H1 (cell line): ENCODE data around the gene BIN1. TPM values are rescaled to one million over a fixed set of nuclear protein-coding genes. Genes with fewer than 3 reads are reported as not detected.
A peak's percentile ranks its signal among the peaks of the same experiment; 100 is the strongest.

Source experiments
- CTCF ChIA-PET: fragments of 300-600 bp; sonication (Branson Sonifier 250); formaldehyde crosslinking; loops from one replicate; lab custom pipeline; 2021; ENCODE audit not compliant: partially characterized antibody; lab: Charles Lee
- POLR2A ChIA-PET: fragments of 300-600 bp; sonication (Branson Sonifier 250); formaldehyde crosslinking; loops from one replicate; lab custom pipeline; 2021; ENCODE audit warnings: inconsistent platforms; ENCODE audit not compliant: partially characterized antibody; lab: Charles Lee
- DNase-seq, 2 experiments: peaks; one replicate each; pipeline versions ENCODE4 v3.0.0 to v3.0.0-alpha.2; 2010 to 2022; ENCODE audit warnings: low spot score in 2 of 2, low read depth in 1 of 2, mixed read lengths in 1 of 2
- FAIRE-seq: peaks from 2 replicates; lab custom pipeline; 2011; peaks lifted over from hg19 to GRCh38; lab: Jason Lieb, UNC
- H2AFZ ChIP-seq: 2 replicates; pipeline ENCODE4 v1.8.1; 2012; ENCODE audit warnings: low read length, inconsistent platforms
- H2AK5ac ChIP-seq: 2 replicates; pipeline ENCODE4 v1.6.1; 2013; ENCODE audit warnings: low read depth, low read length
- H2BK120ac ChIP-seq: replicated peaks from 2 replicates; pipeline ENCODE3; 2013; ENCODE audit warnings: low read depth, low read length, inconsistent platforms
- H2BK12ac ChIP-seq: 2 replicates; pipeline ENCODE4 v1.6.1; 2013; ENCODE audit warnings: low read depth, low read length
- H2BK15ac ChIP-seq: 2 replicates; pipeline ENCODE4 v1.6.1; 2013; ENCODE audit warnings: low read length
- H2BK20ac ChIP-seq: 2 replicates; pipeline ENCODE4 v1.6.1; 2013; ENCODE audit warnings: low read length
- H2BK5ac ChIP-seq: 2 replicates; pipeline ENCODE4 v1.6.1; 2013; ENCODE audit warnings: low read depth, low read length
- H3K14ac ChIP-seq: 2 replicates; pipeline ENCODE4 v1.6.1; 2013; ENCODE audit warnings: inconsistent platforms; ENCODE audit not compliant: insufficient read length
- H3K18ac ChIP-seq: 2 replicates; pipeline ENCODE4 v1.6.1; 2013; ENCODE audit warnings: low read length; ENCODE audit errors: extremely low read depth
- H3K23ac ChIP-seq: 2 replicates; pipeline ENCODE4 v1.6.1; 2013; ENCODE audit warnings: inconsistent platforms; ENCODE audit not compliant: insufficient read length
- H3K23me2 ChIP-seq: 2 replicates; pipeline ENCODE4 v1.6.1; 2013; ENCODE audit warnings: low read depth, low read length
- H3K27ac ChIP-seq: 2 replicates; pipeline ENCODE4 v1.6.1; 2011; ENCODE audit warnings: low read depth, low read length, inconsistent platforms
- H3K27me3 ChIP-seq, 4 experiments: replicated peaks in 1 of 4; 1 replicate in 1 of 4; 2 replicates in 3 of 4; pipeline versions ENCODE4 v1.6.1 to v1.8.1; 2011 to 2013; ENCODE audit warnings: low read length in 3 of 4, mild to moderate bottlenecking in 3 of 4, inconsistent platforms in 2 of 4, mixed read lengths in 2 of 4, moderate library complexity in 1 of 4; ENCODE audit not compliant: control insufficient read depth in 3 of 4, insufficient read depth in 3 of 4; ENCODE audit errors: extremely low read depth in 1 of 4
- H3K36me3 ChIP-seq, 4 experiments: 2 replicates each; pipeline versions ENCODE4 v1.6.1 to v1.8.1; 2011 to 2013; ENCODE audit warnings: mild to moderate bottlenecking in 4 of 4, low read length in 3 of 4, moderate library complexity in 2 of 4, control low read depth in 1 of 4, inconsistent platforms in 1 of 4; ENCODE audit not compliant: insufficient read depth in 4 of 4, control insufficient read depth in 2 of 4
- H3K4ac ChIP-seq: replicated peaks from 2 replicates; pipeline ENCODE3; 2013; ENCODE audit warnings: low read length, low read depth, mixed read lengths, inconsistent platforms; ENCODE audit not compliant: insufficient read length
- H3K4me1 ChIP-seq, 4 experiments: replicated peaks in 1 of 4; 1 replicate in 1 of 4; 2 replicates in 3 of 4; pipeline versions ENCODE4 v1.6.1 to v1.8.1; 2011 to 2013; ENCODE audit warnings: low read length in 3 of 4, inconsistent platforms in 2 of 4, mixed read lengths in 1 of 4; ENCODE audit not compliant: insufficient read depth in 4 of 4, control insufficient read depth in 3 of 4
- H3K4me2 ChIP-seq, 2 experiments: 2 replicates each; pipeline versions ENCODE4 v1.6.1 to v1.8.1; 2011 to 2013; ENCODE audit warnings: low read depth in 2 of 2, low read length in 2 of 2, control low read depth in 1 of 2, inconsistent platforms in 1 of 2, mild to moderate bottlenecking in 1 of 2; ENCODE audit not compliant: insufficient read depth in 1 of 2
- H3K4me3 ChIP-seq, 4 experiments: fragments of 200-600, 300-600 bp in 1 of 4; sonication (generic), shearing (Covaris generic), sonication (Bioruptor Twin) in 1 of 4; 2 replicates each; pipeline versions ENCODE4 v1.5.1 to v1.8.1; 2011 to 2016; ENCODE audit warnings: low read length in 4 of 4, low read depth in 3 of 4, control low read depth in 2 of 4, inconsistent platforms in 2 of 4, mild to moderate bottlenecking in 2 of 4, mixed read lengths in 1 of 4, moderate library complexity in 1 of 4; ENCODE audit not compliant: insufficient read depth in 2 of 4; ENCODE audit errors: extremely low read depth in 1 of 4
- H3K56ac ChIP-seq: replicated peaks from 2 replicates; pipeline ENCODE3; 2013; ENCODE audit warnings: low read depth, mild to moderate bottlenecking, mixed read lengths, low read length, inconsistent platforms; ENCODE audit not compliant: insufficient read length
- H3K79me1 ChIP-seq: 2 replicates; pipeline ENCODE4 v1.6.1; 2013; ENCODE audit warnings: low read depth, low read length, control low read depth
- H3K79me2 ChIP-seq, 2 experiments: 2 replicates each; pipeline versions ENCODE4 v1.6.1 to v1.8.1; 2012 to 2013; ENCODE audit warnings: low read length in 2 of 2, mild to moderate bottlenecking in 2 of 2, inconsistent platforms in 1 of 2; ENCODE audit not compliant: insufficient read depth in 2 of 2, control insufficient read depth in 1 of 2
- H3K9ac ChIP-seq, 4 experiments: replicated peaks in 1 of 4; 1 replicate in 1 of 4; 2 replicates in 3 of 4; pipeline versions ENCODE4 v1.6.1 to v1.8.1; 2011 to 2013; ENCODE audit warnings: low read depth in 3 of 4, low read length in 3 of 4, control low read depth in 2 of 4, mild to moderate bottlenecking in 2 of 4, moderate library complexity in 2 of 4, inconsistent platforms in 1 of 4; ENCODE audit errors: extremely low read depth in 1 of 4
- H3K9me3 ChIP-seq, 2 experiments: 2 replicates each; pipeline versions ENCODE4 v1.6.1 to v1.8.1; 2012 to 2013; ENCODE audit warnings: mild to moderate bottlenecking in 2 of 2, moderate library complexity in 2 of 2, control low read depth in 1 of 2, inconsistent platforms in 1 of 2, low read depth in 1 of 2, low read length in 1 of 2, mixed read lengths in 1 of 2; ENCODE audit not compliant: insufficient read depth in 2 of 2
- H4K20me1 ChIP-seq, 2 experiments: replicated peaks in 1 of 2; 2 replicates each; pipeline versions ENCODE3 to v1.8.1; 2011 to 2013; ENCODE audit warnings: inconsistent platforms in 2 of 2, low read length in 2 of 2, mild to moderate bottlenecking in 1 of 2; ENCODE audit not compliant: insufficient read depth in 2 of 2, control insufficient read depth in 1 of 2
- H4K5ac ChIP-seq: 2 replicates; pipeline ENCODE4 v1.6.1; 2013; ENCODE audit warnings: low read length, low read depth, mixed read lengths, inconsistent platforms; ENCODE audit not compliant: insufficient read length
- H4K8ac ChIP-seq: 2 replicates; pipeline ENCODE4 v1.8.0; 2013; ENCODE audit warnings: mild to moderate bottlenecking, moderate library complexity, low read length, inconsistent platforms; ENCODE audit not compliant: insufficient read depth; ENCODE audit errors: extremely low read depth
- H4K91ac ChIP-seq: replicated peaks from 2 replicates; pipeline ENCODE3; 2013; ENCODE audit warnings: low read length, mixed read lengths, inconsistent platforms; ENCODE audit not compliant: insufficient read length
- ASH2L ChIP-seq: fragments of 200-600, 300-600 bp; sonication (generic); IDR thresholded peaks from one replicate; pipeline ENCODE4 v1.7.1; 2017; ENCODE audit warnings: low read length
- CBX5 ChIP-seq: fragments of 300-800, 300-1000 bp; sonication (generic); IDR thresholded peaks from 2 replicates; pipeline ENCODE4 v1.7.1; 2016; ENCODE audit warnings: antibody characterized with exemption, low read length, low read depth
- CHD2 ChIP-seq: IDR thresholded peaks from 2 replicates; pipeline ENCODE4 v1.6.1; 2012; ENCODE audit warnings: low read length, improper control_type of control experiment
- EGR1 ChIP-seq: IDR thresholded peaks from 2 replicates; pipeline ENCODE4 v1.6.1; 2011; ENCODE audit warnings: low read depth, low read length, borderline replicate concordance
- HDAC2 ChIP-seq, 2 experiments: fragments of 300-600 bp in 1 of 2; sonication (generic) in 1 of 2; IDR thresholded peaks; 2 replicates each; pipeline ENCODE4 v1.6.1; 2011 to 2012; ENCODE audit warnings: low read depth in 2 of 2, low read length in 2 of 2, mild to moderate bottlenecking in 2 of 2, moderate library complexity in 2 of 2, borderline replicate concordance in 1 of 2, inconsistent platforms in 1 of 2
- HDAC6 ChIP-seq: IDR thresholded peaks from one replicate; pipeline ENCODE4 v1.7.1; 2012; ENCODE audit warnings: low read depth, mild to moderate bottlenecking, inconsistent platforms, low read length, moderate library complexity
- KDM1A ChIP-seq: fragments of 200-600, 300-600 bp; sonication (generic); IDR thresholded peaks from 2 replicates; pipeline ENCODE4 v1.7.1; 2016; ENCODE audit warnings: mild to moderate bottlenecking, low read length, borderline replicate concordance
- KDM4A ChIP-seq: IDR thresholded peaks from one replicate; pipeline ENCODE4 v1.7.1; 2012; ENCODE audit warnings: low read depth, mild to moderate bottlenecking, moderate library complexity, low read length, inconsistent platforms; ENCODE audit not compliant: severe bottlenecking
- NRF1 ChIP-seq: IDR thresholded peaks from 2 replicates; pipeline ENCODE4 v1.6.1; 2011; ENCODE audit warnings: mild to moderate bottlenecking, low read depth, low read length, improper control_type of control experiment
- PHF8 ChIP-seq: fragments of 200-600 bp; sonication (generic); conservative IDR thresholded peaks from 2 replicates; pipeline ENCODE4 v1.7.1; 2012; ENCODE audit warnings: low read depth, mild to moderate bottlenecking, inconsistent platforms, low read length, moderate library complexity
- TAF1 ChIP-seq: IDR thresholded peaks from 2 replicates; pipeline ENCODE4 v1.6.1; 2011; ENCODE audit warnings: mild to moderate bottlenecking, low read depth, low read length
- TAF7 ChIP-seq: optimal IDR thresholded peaks from 2 replicates; pipeline ENCODE3; 2011; ENCODE audit warnings: low read depth, mild to moderate bottlenecking, inconsistent platforms, low read length, moderate library complexity, borderline replicate concordance
- WGBS, 2 experiments: shearing (Covaris generic) in 1 of 2; methylation state at CpG; one replicate each; pipeline versions ENCODE4 v1.1.6 to v1.1.7; 2013 to 2015; ENCODE audit warnings: low lambda C conversion rate in 2 of 2, mixed read lengths in 2 of 2, inconsistent platforms in 1 of 2, low coverage in 1 of 2, missing lambda C conversion rate in 1 of 2; ENCODE audit not compliant: insufficient replicate concordance in 2 of 2, insufficient coverage in 1 of 2, insufficient read length in 1 of 2; ENCODE audit errors: extremely low coverage in 1 of 2, missing lambda C conversion rate in 1 of 2; 5-methylcytosine and 5-hydroxymethylcytosine counted together
- polyA plus RNA-seq, 7 experiments: library from polyadenylated mRNA; depleted of rRNA in 3 of 7; stranded (reverse) in 5 of 7; unstranded in 2 of 7; fragments of >200 nt in 5 of 7; fragments of 200-250 nt in 2 of 7; gene quantifications; 1 replicate in 5 of 7; 2 replicates in 1 of 7; 4 replicates in 1 of 7; pipeline versions ENCODE4 v1.2.1 to v1.2.3, GENCODE V29; 2011 to 2013; ENCODE audit warnings: missing spikeins in 2 of 7, mixed read lengths in 2 of 7
- total RNA-seq: library from RNA; stranded (reverse); fragmentation: NEBNext Ultra II Directional; extraction: Animal tissue kit (Norgen Biotek cat#: 25700); gene quantifications from 2 replicates; pipeline ENCODE4 v1.2.1, GENCODE V29; 2021

BIN1 gene
- total and polyA plus RNA-seq, 2 of the 8 experiments (the other 6 are each of a cell fraction or from before 2014, with no cell fraction given), result 23.6 to 35.6 TPM

GRCh38 chr2:127064642-127065250 is 42.2 kb downstream of the BIN1 start:
- DNase-seq, result peak in 1 of 2 experiments; percentile 43
- no peak overlapping the region for H3K14ac ChIP-seq
- ChIA-PET POLR2A (interaction anchor here (0.7 to 1.4 kb wide), 4 partner anchors 23 to 333 kb away, joined by 3 read pairs; no protein-coding TSS in a partner anchor), CTCF (interaction anchor here (0.6 to 2.5 kb wide), 10 partner anchors 10 to 228 kb away, joined by 3 to 12 read pairs (median 5); no protein-coding TSS in a partner anchor)
- H3K4me3 ChIP-seq, result no peak overlapping the region
- no peak overlapping the region for H3K4me2 ChIP-seq
- H2AK5ac ChIP-seq, result peak overlapping the region; percentile 28; the same call in 1 of the 2 replicates
- peak overlapping the region; percentile 86 for H4K5ac ChIP-seq
- peaks cover 0 to 3% (median 0%) of the 10 kb centered on the region in 4 experiments; a peak in 2 of 8 replicates for H3K36me3 ChIP-seq
- peak overlapping the region; percentile 59; the same call in 1 of the 2 replicates for H3K27ac ChIP-seq
- peak overlapping the region in 2 of 4 experiments; percentile 2 to 33; a peak in 2 of 7 replicates for H3K9ac ChIP-seq
- H3K79me1 ChIP-seq, result no peaks in the 10 kb centered on the region
- 63% methylated on average over 16 of the region's 17 CpGs; no CpG with 5 or more reads in 1 of the 2 experiments for WGBS, 2 experiments
- H2BK120ac ChIP-seq, result peak overlapping the region; percentile 87
- H3K9me3 ChIP-seq, result no peaks in the 10 kb centered on the region
- no peaks in the 10 kb centered on the region for H3K23me2 ChIP-seq
- FAIRE-seq, result no peak
- H4K20me1 ChIP-seq, result peaks cover 0 to 4% of the 10 kb centered on the region in 2 experiments
- H3K18ac ChIP-seq, result peak overlapping the region; percentile 98
- no peak overlapping the region for H2BK20ac ChIP-seq
- peak overlapping the region; percentile 90; the same call in 1 of the 2 replicates for H2BK5ac ChIP-seq
- H2BK15ac ChIP-seq, result peak overlapping the region; percentile 40; the same call in 1 of the 2 replicates
- H3K56ac ChIP-seq, result no peak overlapping the region
- no peak overlapping the region for H4K91ac ChIP-seq
- H3K4ac ChIP-seq, result peak overlapping the region; percentile 98
- peaks cover 0 to 3% (median 0%) of the 10 kb centered on the region in 4 experiments; a peak in 1 of 7 replicates for H3K27me3 ChIP-seq
- H3K79me2 ChIP-seq, result no peaks in the 10 kb centered on the region
- H2BK12ac ChIP-seq, result peak overlapping the region; percentile 84; the same call in 1 of the 2 replicates
- H2AFZ ChIP-seq, result no peak overlapping the region
- H4K8ac ChIP-seq, result peak overlapping the region; percentile 89
- H3K23ac ChIP-seq, result no peak overlapping the region
- peaks cover 0 to 15% (median 8%) of the 10 kb centered on the region in 4 experiments; a peak in 5 of 7 replicates for H3K4me1 ChIP-seq
- no peak for TF ChIP-seq CBX5
- TF ChIP-seq TAF7, result no peak
- no peak for TF ChIP-seq EGR1
- no peak for TF ChIP-seq TAF1
- TF ChIP-seq KDM1A, result no peak
- no peak for TF ChIP-seq ASH2L
- no peak for TF ChIP-seq HDAC6
- TF ChIP-seq NRF1, result no peak
- TF ChIP-seq CHD2, result 0 out of 2 replicates have a peak, but pooled peaks have one; percentile 8
- no peak for TF ChIP-seq PHF8
- no peak for TF ChIP-seq HDAC2 (IDR thresholded peaks at IDR 0.05; ENCODE audit: borderline replicate concordance in 1 of 2, low read depth in 2 of 2, low read length in 2 of 2)
- TF ChIP-seq KDM4A, result no peak
